HL-60 (cell line): ENCODE results near the gene RRP1.

Source experiments
- DNase-seq, 2 experiments: peaks; one replicate each; pipeline ENCODE4 v3.0.0-alpha.2; 2010 to 2020; ENCODE audit warnings: low read depth in 1 of 2, low spot score in 1 of 2
- H3K27ac ChIP-seq: fragments of 250-450 bp; sonication (Bioruptor Pico); replicated peaks from 2 replicates; pipeline ENCODE4 v1.5.1; 2020; ENCODE audit warnings: mild to moderate bottlenecking, moderate library complexity
- H3K27me3 ChIP-seq: fragments of 250-450 bp; sonication (Bioruptor Pico); 2 replicates; pipeline ENCODE4 v1.5.1; 2021; ENCODE audit warnings: mild to moderate bottlenecking, moderate library complexity; ENCODE audit not compliant: insufficient read depth, poor library complexity, severe bottlenecking
- H3K4me3 ChIP-seq: replicated peaks from 2 replicates; pipeline ENCODE4 v1.5.1; 2011; ENCODE audit warnings: mild to moderate bottlenecking, control low read depth, low read length; ENCODE audit not compliant: insufficient read depth
- GABPA ChIP-seq: IDR thresholded peaks from 2 replicates; pipeline ENCODE4 v1.6.1; 2012; ENCODE audit warnings: low read depth
- POLR2AphosphoS5 ChIP-seq: IDR thresholded peaks from 2 replicates; pipeline ENCODE4 v1.6.1; 2012; ENCODE audit warnings: low read depth
- REST ChIP-seq: IDR thresholded peaks from 2 replicates; pipeline ENCODE4 v1.6.1; 2012; ENCODE audit warnings: low read depth; ENCODE audit not compliant: insufficient replicate concordance
- SPI1 ChIP-seq: IDR thresholded peaks from 2 replicates; pipeline ENCODE4 v1.6.1; 2012; ENCODE audit warnings: low read depth, mild to moderate bottlenecking, borderline replicate concordance
- TF ChIP-seq, protein P1 (sequence below): IDR thresholded peaks from one replicate; pipeline ENCODE4 v1.5.1; 2011; ENCODE audit warnings: low read length, control low read depth, inconsistent platforms; ENCODE audit not compliant: insufficient read depth

Gene RRP1

DNA sequence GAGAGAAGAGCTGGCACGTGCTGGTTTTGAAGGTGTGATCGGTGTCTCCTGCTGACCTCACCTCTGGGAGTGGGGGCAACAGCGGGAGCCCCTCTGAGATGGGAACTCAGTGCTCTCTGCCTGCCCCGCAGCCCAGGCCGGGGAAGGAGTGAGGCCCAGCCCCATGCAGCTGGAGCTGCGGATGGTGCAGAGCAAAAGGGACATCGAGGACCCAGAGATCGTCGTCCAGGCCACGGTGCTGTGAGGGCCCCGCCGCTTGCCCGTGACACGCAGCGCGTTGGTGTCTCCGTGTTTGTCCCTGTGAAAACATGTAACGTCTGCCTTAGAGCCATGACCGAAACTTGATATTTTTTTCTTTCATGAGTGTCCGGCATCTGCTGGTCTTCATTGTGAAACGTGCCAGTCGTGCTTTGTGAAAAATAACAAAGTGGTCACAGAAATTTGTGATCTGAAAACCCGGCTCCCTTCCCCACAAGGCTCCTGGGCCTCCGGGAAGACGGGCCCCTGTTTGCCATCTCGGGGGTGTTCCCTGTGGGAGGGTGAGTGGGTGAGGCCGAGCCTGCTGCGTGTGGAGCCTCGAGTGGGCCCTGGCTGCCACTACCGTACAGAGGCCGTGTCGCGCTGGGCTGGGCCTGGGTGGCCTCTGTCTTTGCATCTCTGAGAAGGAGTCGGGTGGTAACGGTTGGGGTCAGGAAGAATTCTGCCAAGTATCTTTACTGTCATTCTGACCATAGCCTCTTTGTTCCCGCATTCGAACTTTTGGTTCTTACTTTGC lies 33.4 kb upstream of the RRP1 start:
- no peak overlapping the region for H3K4me3 ChIP-seq
- no peaks in the 10 kb centered on the region for H3K27me3 ChIP-seq
- no peak for TF ChIP-seq POLR2AphosphoS5
- H3K27ac ChIP-seq, result no peak overlapping the region
- DNase-seq, result no peak

GRCh38 chr21:43757601-43758000 lies 31.8 kb upstream of the RRP1 start:
- Histone ChIP-seq H3K27ac (no peak overlapping the region), H3K27me3 (no peaks in the 10 kb centered on the region), H3K4me3 (no peak overlapping the region)
- DNase-seq, result no peak
- TF ChIP-seq REST (no peak), POLR2AphosphoS5 (no peak), GABPA (no peak), SPI1 (no peak)
- TF ChIP-seq, protein P1, sequence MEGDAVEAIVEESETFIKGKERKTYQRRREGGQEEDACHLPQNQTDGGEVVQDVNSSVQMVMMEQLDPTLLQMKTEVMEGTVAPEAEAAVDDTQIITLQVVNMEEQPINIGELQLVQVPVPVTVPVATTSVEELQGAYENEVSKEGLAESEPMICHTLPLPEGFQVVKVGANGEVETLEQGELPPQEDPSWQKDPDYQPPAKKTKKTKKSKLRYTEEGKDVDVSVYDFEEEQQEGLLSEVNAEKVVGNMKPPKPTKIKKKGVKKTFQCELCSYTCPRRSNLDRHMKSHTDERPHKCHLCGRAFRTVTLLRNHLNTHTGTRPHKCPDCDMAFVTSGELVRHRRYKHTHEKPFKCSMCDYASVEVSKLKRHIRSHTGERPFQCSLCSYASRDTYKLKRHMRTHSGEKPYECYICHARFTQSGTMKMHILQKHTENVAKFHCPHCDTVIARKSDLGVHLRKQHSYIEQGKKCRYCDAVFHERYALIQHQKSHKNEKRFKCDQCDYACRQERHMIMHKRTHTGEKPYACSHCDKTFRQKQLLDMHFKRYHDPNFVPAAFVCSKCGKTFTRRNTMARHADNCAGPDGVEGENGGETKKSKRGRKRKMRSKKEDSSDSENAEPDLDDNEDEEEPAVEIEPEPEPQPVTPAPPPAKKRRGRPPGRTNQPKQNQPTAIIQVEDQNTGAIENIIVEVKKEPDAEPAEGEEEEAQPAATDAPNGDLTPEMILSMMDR, result no peak

GRCh38 chr21:43758111-43758641 lies 31.2 kb upstream of the RRP1 start:
- DNase-seq, result no peak
- no peak overlapping the region for H3K4me3 ChIP-seq
- H3K27ac ChIP-seq, result no peak overlapping the region
- no peak for TF ChIP-seq SPI1
- TF ChIP-seq POLR2AphosphoS5, result no peak
- TF ChIP-seq GABPA, result no peak
- TF ChIP-seq REST, result no peak
- TF ChIP-seq, protein P1, result no peak
- no peaks in the 10 kb centered on the region for H3K27me3 ChIP-seq

GRCh38 chr21:43758811-43759210 lies 30.6 kb upstream of the RRP1 start:
- Histone ChIP-seq H3K27me3 (no peaks in the 10 kb centered on the region), H3K4me3 (no peak overlapping the region), H3K27ac (no peak overlapping the region)
- DNase-seq, result no peak
- TF ChIP-seq POLR2AphosphoS5 (no peak), SPI1 (no peak), REST (no peak), GABPA (no peak)
- TF ChIP-seq, protein P1, result no peak
